MM.1S (cell line): ENCODE results near the gene FBXL20.

Source experiments
- DNase-seq: peaks from one replicate; pipeline ENCODE4 v3.0.0-alpha.2; 2015
- H2AFZ ChIP-seq: fragments of 300-600 bp; sonication (generic); 2 replicates; pipeline ENCODE4 v1.6.0; 2016; ENCODE audit warnings: antibody characterized with exemption, low read length
- H3F3A ChIP-seq: fragments of 300-600 bp; sonication (generic); 2 replicates; pipeline ENCODE4 v1.6.1; 2016; ENCODE audit warnings: mild to moderate bottlenecking, antibody characterized with exemption, low read length, moderate library complexity, mixed read lengths; ENCODE audit not compliant: insufficient read depth
- H3K27ac ChIP-seq: fragments of 300-600 bp; sonication (generic); 2 replicates; pipeline ENCODE4 v1.5.1; 2016; ENCODE audit warnings: mild to moderate bottlenecking, low read length
- H3K27me3 ChIP-seq: fragments of 300-600 bp; sonication (generic); replicated peaks from 2 replicates; pipeline ENCODE4 v1.6.0; 2016; ENCODE audit warnings: low read length; ENCODE audit not compliant: insufficient read depth
- H3K36me3 ChIP-seq: fragments of 300-600 bp; sonication (generic); replicated peaks from 2 replicates; pipeline ENCODE4 v1.6.1; 2016; ENCODE audit warnings: mild to moderate bottlenecking, low read length, mixed read lengths; ENCODE audit not compliant: insufficient read depth
- H3K4me1 ChIP-seq: fragments of 300-600 bp; sonication (generic); 2 replicates; pipeline ENCODE4 v1.6.1; 2016; ENCODE audit warnings: low read length, mixed read lengths
- H3K4me2 ChIP-seq: fragments of 300-600 bp; sonication (generic); 2 replicates; pipeline ENCODE4 v1.6.0; 2016; ENCODE audit warnings: low read depth, low read length
- H3K4me3 ChIP-seq: fragments of 300-600 bp; sonication (generic); 2 replicates; pipeline ENCODE4 v1.5.1; 2016; ENCODE audit warnings: low read length, mixed read lengths
- H3K79me2 ChIP-seq: fragments of 300-600 bp; sonication (generic); 2 replicates; pipeline ENCODE4 v1.6.1; 2016; ENCODE audit warnings: mixed run types, low read length, mixed read lengths
- H3K9ac ChIP-seq: fragments of 300-600 bp; sonication (generic); 2 replicates; pipeline ENCODE4 v1.6.1; 2016; ENCODE audit warnings: low read length, mixed read lengths
- H3K9me2 ChIP-seq: fragments of 300-600 bp; sonication (generic); replicated peaks from 2 replicates; pipeline ENCODE4 v1.6.1; 2016; ENCODE audit warnings: mild to moderate bottlenecking, low read length, mixed read lengths; ENCODE audit not compliant: insufficient read depth
- H3K9me3 ChIP-seq: fragments of 300-600 bp; sonication (generic); replicated peaks from 2 replicates; pipeline ENCODE4 v1.6.1; 2016; ENCODE audit warnings: mild to moderate bottlenecking, low read length, mixed read lengths; ENCODE audit not compliant: insufficient read depth
- H4K20me1 ChIP-seq: fragments of 300-600 bp; sonication (generic); 2 replicates; pipeline ENCODE4 v1.6.1; 2016; ENCODE audit warnings: mild to moderate bottlenecking, low read length, moderate library complexity, mixed read lengths; ENCODE audit not compliant: insufficient read depth
- EZH2 ChIP-seq: fragments of 300-600 bp; sonication (generic); optimal IDR thresholded peaks from 2 replicates; pipeline ENCODE3; 2017; ENCODE audit warnings: low read depth, mild to moderate bottlenecking, antibody characterized with exemption, low read length, mixed read lengths
- EZH2phosphoT487 ChIP-seq: fragments of 300-600 bp; sonication (generic); IDR thresholded peaks from 2 replicates; pipeline ENCODE4 v1.6.1; 2018; ENCODE audit warnings: antibody characterized with exemption, low read length
- TF ChIP-seq, protein P1 (sequence below): fragments of 300-600 bp; sonication (generic); IDR thresholded peaks from 2 replicates; pipeline ENCODE4 v1.5.1; 2016; ENCODE audit warnings: antibody characterized with exemption, low read length, mixed read lengths

The FBXL20 gene

DNA sequence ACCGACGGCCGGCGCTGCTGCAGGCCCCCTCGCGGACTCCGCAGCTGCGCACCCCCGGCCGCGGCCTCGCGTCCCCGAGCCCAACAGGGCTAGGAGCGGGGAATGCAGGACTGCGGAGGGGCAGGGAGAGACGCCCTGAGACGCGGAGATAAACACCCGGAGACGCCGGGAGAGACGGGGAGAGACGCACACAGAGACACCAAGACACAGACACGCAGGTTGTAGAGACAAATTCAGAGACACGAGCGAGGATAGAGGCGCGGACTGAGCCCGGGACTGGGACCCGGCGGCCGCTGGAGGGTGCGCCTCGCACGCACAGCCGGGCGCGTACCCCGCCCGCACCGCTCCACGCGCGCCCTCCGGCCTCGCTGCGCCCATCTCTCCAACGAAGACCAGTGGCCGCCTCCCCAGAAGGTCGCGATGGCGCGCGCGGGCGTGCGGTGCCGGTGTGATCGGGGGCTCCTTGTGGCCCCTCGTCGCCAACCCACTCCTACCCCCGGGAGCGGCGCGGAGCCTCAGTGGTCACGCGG lies 176.6 kb downstream of the FBXL20 start:
- H4K20me1 ChIP-seq = no peaks in the 10 kb centered on the region
- no peaks in the 10 kb centered on the region for H3K4me1 ChIP-seq
- H3K79me2 ChIP-seq = no peaks in the 10 kb centered on the region
- no peaks in the 10 kb centered on the region for H3K9me3 ChIP-seq
- no peak overlapping the region for H3K9ac ChIP-seq
- no peak overlapping the region for H3K27ac ChIP-seq
- H3K4me3 ChIP-seq = no peak overlapping the region
- H3K27me3 ChIP-seq = peaks cover 42% of the 10 kb centered on the region
- H3K36me3 ChIP-seq = no peaks in the 10 kb centered on the region
- TF ChIP-seq EZH2 (no peak), EZH2phosphoT487 (no peak)
- TF ChIP-seq, protein P1, sequence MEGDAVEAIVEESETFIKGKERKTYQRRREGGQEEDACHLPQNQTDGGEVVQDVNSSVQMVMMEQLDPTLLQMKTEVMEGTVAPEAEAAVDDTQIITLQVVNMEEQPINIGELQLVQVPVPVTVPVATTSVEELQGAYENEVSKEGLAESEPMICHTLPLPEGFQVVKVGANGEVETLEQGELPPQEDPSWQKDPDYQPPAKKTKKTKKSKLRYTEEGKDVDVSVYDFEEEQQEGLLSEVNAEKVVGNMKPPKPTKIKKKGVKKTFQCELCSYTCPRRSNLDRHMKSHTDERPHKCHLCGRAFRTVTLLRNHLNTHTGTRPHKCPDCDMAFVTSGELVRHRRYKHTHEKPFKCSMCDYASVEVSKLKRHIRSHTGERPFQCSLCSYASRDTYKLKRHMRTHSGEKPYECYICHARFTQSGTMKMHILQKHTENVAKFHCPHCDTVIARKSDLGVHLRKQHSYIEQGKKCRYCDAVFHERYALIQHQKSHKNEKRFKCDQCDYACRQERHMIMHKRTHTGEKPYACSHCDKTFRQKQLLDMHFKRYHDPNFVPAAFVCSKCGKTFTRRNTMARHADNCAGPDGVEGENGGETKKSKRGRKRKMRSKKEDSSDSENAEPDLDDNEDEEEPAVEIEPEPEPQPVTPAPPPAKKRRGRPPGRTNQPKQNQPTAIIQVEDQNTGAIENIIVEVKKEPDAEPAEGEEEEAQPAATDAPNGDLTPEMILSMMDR = no peak
- no peaks in the 10 kb centered on the region for H3K9me2 ChIP-seq
- H3K4me2 ChIP-seq = no peak overlapping the region
- no peaks in the 10 kb centered on the region for H3F3A ChIP-seq
- no peak for DNase-seq
- no peak overlapping the region for H2AFZ ChIP-seq

- no peaks in the 10 kb centered on the region for H3F3A ChIP-seq
- H3K9me2 ChIP-seq = no peaks in the 10 kb centered on the region
- H3K4me1 ChIP-seq = no peaks in the 10 kb centered on the region
- TF ChIP-seq, protein P1 = no peak
- TF ChIP-seq EZH2phosphoT487 (no peak), EZH2 (no peak)
- no peak overlapping the region for H3K4me2 ChIP-seq
- H3K27ac ChIP-seq = no peak overlapping the region
- H3K79me2 ChIP-seq = no peaks in the 10 kb centered on the region
- no peak overlapping the region for H3K9ac ChIP-seq
- peaks cover 43% of the 10 kb centered on the region for H3K27me3 ChIP-seq
- H3K9me3 ChIP-seq = no peaks in the 10 kb centered on the region
- H4K20me1 ChIP-seq = no peaks in the 10 kb centered on the region
- no peaks in the 10 kb centered on the region for H3K36me3 ChIP-seq
- no peak for DNase-seq
- no peak overlapping the region for H2AFZ ChIP-seq
- no peak overlapping the region for H3K4me3 ChIP-seq
Measured at GRCh38 chr17:39223907-39224777, 177.3 kb downstream of the FBXL20 start.

DNA sequence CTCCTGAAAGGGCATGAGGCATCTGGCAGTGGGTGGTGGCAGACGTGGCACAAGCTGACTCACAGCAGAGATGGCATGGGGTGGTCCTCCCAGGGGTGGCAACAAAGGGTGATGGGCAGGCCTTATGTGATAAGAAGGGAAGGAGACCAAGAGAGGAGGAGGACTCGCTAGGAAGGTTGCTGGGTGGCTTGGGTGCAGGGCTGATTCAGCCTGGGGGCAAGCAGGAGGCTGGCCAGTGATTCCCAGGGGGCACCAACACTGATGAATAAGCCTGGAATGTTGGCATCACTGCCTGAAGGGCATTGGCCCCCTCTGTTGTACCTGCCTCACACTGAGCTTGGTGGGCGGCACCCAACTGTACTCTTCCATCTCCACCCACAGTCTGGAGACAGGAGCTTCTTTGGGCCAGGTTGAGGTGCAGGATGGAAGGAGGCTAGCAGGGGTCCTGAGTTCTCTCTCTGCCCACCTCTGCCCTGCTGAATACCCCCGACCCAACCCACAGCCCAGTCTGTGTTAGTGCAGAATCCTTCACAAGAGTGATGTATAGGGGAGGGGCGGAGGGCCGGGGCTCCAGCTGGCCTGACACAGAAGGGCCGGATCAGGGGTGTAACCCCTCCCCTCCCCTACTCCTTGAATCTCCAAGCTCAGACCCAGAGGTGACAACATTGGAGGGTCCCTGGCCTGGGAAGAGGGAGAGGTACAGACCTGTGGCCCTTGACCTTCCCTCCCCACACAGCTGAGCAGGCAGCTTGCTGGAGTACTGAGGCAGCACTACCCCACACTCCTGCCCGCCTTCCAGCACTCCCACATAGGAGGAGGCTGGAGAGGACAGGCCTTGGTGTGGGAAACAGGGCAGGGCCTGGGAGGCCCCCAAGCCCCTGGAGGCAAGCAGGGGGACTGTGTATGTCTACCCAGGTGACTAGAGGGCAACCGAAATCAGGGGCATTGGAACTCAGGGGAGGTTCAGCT lies 178.3 kb downstream of the FBXL20 start:
- Histone ChIP-seq H3K36me3 (no peaks in the 10 kb centered on the region), H3K9me2 (no peaks in the 10 kb centered on the region), H3K79me2 (no peaks in the 10 kb centered on the region), H3K4me1 (no peaks in the 10 kb centered on the region), H3F3A (no peaks in the 10 kb centered on the region), H3K4me2 (no peak overlapping the region), H3K9ac (no peak overlapping the region), H2AFZ (no peak overlapping the region), H3K27me3 (peaks cover 53% of the 10 kb centered on the region), H3K4me3 (no peak overlapping the region), H3K27ac (no peak overlapping the region), H3K9me3 (no peaks in the 10 kb centered on the region), H4K20me1 (no peaks in the 10 kb centered on the region)
- TF ChIP-seq EZH2 (no peak), EZH2phosphoT487 (no peak)
- TF ChIP-seq, protein P1 = no peak
- no peak for DNase-seq
